SHP77 (cell line): ENCODE results near the gene CBX2.
"Not testable (repeated sequence)": the region's sequence is repeated elsewhere in the genome, so short reads cannot be mapped to it uniquely, and the experiment has no call there.

ENCODE experiments used
- DNase-seq, 2 experiments: peaks; one replicate each; lab custom pipeline; 2025; lab: John Stamatoyannopoulos, UW

The CBX2 gene

GRCh38 chr17:79742951-79743476 is 34.9 kb upstream of the CBX2 start:
- no peak for DNase-seq

DNA sequence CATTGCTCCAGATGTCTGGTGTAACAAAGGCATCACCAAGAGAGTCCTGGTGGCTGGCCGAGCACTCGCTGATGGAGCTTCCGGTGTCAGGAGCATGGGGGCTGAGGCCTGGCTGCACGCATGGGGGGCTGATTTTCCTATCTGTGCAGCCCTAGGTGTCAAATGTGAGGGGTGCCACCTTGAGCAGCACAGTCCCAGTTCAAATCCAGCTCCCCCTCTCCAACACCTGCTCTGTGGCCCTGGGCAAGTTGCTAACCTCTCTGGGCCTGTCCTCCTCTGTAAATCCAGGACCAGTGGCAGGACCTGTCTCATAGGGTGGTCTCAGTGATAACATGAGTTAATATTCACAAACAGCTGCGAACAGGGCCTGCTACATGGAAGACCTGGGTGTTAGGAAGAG is 34.3 kb upstream of the CBX2 start:
- no peak for DNase-seq

- DNase-seq: no peak
Observed at GRCh38 chr17:79745641-79746105, 32.3 kb upstream of the CBX2 start.

DNA sequence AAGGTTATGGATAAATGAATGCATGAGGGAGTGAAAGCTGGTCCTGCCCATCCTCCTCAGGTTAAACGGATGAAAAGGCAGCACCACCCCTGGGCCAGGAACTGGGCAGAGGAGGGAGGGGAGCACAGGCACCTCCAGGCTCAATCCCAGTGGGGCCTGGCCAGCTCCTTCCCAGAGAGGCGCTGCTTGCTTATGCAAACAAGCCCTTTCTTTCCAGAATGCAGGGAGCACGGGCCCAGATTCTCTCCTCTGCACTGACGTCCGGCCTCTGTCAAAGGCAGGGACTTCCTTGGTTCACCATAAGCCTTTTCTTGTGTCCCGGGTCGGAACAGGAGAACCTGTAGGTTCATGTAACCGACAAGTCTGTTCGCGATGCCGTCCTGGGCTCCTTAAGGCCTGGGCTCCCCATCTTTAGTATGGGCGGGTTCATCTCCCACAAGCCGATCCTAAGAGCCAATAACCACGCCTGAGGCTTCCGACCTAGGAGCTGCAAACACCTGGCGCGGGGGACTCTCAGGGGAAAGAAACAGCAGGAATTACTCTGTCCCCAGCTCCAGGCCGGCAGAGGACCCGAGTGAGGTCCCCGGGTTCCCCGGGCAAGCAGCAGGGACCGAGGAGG is 30.9 kb upstream of the CBX2 start:
- DNase-seq: no peak

DNA sequence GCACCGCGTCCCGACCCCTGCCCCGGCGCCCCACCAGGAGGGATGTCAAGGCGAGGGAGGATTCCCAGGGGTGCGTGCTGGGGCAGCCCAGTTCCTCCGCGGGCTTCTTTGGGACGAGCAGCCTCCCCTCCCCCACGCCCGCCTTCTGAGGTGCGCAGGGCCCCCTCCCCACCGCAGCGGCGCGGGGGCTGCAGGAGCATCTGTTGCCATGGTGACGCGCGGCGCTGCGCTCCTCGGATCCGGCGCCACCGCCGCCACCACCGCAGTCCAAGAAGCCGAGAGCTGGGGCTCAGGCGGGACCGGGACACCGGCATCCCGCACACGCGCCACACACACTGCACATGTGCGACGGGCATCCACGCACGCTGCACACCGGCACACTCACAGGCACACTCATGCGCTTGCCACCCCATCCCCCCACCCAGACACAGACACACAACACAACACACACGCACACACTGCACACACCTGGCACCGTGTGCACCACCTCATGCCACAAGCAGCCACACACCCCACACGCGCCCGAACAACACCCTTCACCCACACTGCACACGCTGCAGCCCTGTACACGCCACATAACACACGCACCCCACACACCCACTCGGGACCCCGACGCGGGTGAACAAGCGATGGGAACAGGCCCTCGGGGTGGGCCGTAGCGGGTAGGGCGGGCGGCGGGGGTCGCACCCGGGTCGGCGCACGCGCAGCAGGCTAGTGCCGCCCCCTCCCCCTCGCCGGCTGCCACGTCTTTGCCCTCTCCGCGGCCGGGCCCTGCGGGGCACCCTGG is 30.2 kb upstream of the CBX2 start:
- DNase-seq: no peak

GRCh38 chr17:79748295-79749099 is 29.5 kb upstream of the CBX2 start:
- DNase-seq: no peak

DNA sequence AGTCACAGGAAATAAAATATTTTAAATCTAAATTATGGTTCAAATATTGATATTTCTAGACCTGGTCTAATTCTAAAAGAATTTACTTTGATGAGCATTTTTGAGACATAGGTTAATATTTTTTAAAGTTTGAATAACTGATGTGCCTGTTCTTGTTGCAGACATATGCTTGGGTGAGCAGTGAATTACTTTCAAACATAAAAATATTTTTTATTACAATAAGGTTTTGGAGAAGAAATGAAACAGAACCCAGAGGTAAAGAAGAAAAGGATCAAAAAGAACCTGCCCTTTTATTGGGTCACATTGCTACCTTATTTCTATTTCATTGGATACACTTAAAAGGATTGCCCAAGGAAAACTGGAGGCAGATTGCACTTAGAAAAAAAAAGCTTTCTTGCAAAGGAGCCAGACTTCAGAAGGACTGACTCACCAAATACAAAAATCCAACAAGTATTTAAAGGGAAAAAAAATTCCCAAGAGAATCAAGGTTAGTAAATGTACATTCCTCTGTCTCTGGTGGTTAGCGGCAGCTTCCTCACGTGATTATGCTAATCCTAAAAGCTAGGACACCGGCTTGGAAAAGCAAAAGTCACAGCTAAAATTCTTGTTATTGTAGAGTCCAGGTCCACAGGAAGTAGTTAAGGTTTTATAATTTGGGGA is 28.7 kb upstream of the CBX2 start:
- no peak for DNase-seq

DNA sequence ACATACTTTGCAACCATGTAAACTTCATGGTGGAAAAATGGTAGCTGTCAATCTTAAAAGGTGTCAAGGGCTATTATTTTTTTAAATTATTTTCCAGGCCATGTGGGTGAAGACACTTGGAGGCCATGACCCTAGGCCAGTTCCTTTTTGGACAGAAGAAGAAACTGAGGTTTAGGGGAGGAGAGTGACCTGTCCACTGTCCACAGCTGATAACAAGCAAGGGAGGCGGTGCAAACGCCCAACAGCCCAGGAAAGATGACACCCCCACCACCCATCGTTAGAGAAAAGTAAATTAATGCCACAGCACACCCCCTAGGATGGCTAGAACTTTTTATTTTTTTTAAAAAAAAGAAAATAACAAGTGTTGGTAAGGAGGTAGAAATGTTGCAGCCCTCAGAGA is 28.0 kb upstream of the CBX2 start:
- DNase-seq: no peak

GRCh38 chr17:79750650-79751545 is 27.1 kb upstream of the CBX2 start:
- peak; percentile 68 to 83 for DNase-seq

- DNase-seq: no peak
Observed at GRCh38 chr17:79752175-79752574, 25.8 kb upstream of the CBX2 start.

DNA sequence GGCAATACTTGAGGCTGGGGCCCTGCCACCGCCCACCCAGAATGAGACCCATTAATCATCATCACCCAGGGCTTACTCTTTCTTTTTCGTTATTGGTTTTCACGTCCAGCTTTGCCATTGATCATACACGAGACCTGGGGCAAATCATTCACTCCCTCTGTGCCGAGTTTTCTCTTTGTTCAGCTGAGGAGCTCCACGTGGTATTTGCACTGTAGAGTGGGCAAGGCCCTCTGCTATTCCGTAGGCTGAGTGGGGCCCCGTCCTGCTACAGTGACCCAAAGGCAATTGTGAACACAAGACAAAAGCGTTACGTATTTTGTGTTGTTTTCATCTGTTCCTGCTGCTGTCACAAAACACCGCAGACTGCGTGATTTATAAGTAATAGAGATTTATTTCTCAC is 23.6 kb upstream of the CBX2 start:
- no peak for DNase-seq

- DNase-seq: not testable (repeated sequence)
Observed at GRCh38 chr17:79754903-79755302, 23.0 kb upstream of the CBX2 start.

DNA sequence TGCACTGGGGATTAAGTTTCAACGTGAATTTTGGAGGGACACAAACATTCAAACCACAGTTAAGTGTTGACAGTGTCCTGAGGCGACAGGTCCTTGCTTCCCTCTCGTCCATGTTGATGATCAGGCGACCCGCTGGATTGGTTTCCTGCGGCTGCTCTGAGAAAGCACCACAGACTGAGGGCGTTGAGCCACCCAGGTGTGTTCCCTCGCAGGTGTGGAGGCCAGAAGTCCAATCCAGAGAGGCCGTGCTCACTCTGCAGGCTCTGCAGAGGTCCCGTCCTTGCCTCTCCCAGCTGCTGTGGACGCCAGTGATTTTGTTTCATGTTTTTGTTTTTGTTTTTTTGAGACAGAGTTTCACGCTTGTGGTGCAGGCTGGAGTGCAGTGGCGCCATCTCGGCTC is 22.4 kb upstream of the CBX2 start:
- no peak for DNase-seq

DNA sequence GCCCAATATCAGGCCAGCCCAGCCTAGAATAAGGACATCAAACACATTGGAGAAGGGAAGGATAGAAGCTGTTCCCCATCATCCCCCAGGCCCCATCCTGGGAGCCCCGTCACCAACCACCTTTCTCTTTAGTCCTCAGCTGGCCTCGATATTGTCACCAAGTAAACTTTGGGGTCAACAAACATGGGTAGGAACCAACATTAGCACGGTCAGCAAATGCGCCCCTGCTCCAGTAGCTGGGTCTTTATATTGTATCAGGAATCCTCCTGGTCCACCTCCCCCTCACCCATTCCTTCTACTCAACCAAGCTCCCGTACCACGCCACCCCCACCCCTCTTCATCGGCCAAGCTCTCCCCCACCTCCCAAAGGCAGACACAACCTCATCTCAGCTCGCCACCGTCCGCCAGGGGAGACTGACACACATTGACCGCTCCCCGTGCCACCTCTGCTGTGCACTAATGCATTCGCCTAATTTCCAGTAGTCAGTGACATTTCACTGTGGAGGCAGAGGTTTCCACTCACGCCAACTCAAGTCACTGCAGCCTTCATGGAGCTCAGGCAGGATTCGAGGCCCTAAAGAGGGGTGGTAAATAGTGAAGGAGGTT is 20.7 kb upstream of the CBX2 start:
- no peak for DNase-seq

- no peak for DNase-seq
Observed at GRCh38 chr17:79758271-79758670, 19.7 kb upstream of the CBX2 start.

GRCh38 chr17:79760197-79760906 is 17.6 kb upstream of the CBX2 start:
- DNase-seq: no peak

- no peak for DNase-seq
Observed at GRCh38 chr17:79761894-79762589, 15.9 kb upstream of the CBX2 start.

DNA sequence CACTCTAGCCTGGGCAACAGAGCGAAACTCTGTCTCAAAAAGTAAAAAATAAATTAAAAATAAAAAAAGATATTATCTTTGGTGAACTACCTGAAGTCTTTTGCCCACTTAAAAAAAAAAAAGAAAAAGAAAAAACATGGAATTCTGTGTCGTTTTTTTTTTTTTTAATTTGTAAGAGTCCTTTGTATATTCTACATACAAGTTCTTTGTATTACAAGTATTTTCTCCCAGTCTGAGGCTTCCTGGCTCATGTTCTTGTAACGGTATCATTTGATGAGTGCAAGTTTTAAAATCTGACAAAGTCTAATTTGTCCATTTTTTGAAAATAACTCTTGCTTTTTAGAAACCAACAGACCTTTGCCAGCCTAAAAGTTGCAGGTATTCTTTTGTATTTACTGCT is 12.2 kb upstream of the CBX2 start:
- DNase-seq: no peak
